HG03432 (cell line): ENCODE results near the gene KCTD14.

ENCODE experiments used
- ATAC-seq: cut with Tn5 transposase; IDR thresholded peaks from one replicate; pipeline ENCODE4 v1.9.1; 2021; ENCODE audit warnings: mild to moderate bottlenecking, moderate library complexity; ENCODE audit not compliant: unreplicated experiment

Gene KCTD14

GRCh38 chr11:77967121-77967520 lies 56.0 kb downstream of the KCTD14 start:
- ATAC-seq, result no peak

GRCh38 chr11:77966338-77966737 lies 56.7 kb downstream of the KCTD14 start:
- ATAC-seq, result no peak
